Measurements from ENCODE around the gene WASHC1.
"Not testable (repeated sequence)": the region's sequence is repeated elsewhere in the genome, so short reads cannot be mapped to it uniquely, and the experiment has no call there.

Gene WASHC1

GRCh38 chr9:29356-29755 is at the start of gene WASHC1:
TSS of gene WASHC1 (minus strand) at chr9:29456. CDS start at chr9:24999, 4,457 bp downstream.
- H3K27me3 ChIP-seq (ENCODE audit: control insufficient read depth in 1 of 2, insufficient read depth in 2 of 2, low read length in 2 of 2); H3K9ac ChIP-seq (ENCODE audit: low read length); H3K4me1 ChIP-seq (ENCODE audit: insufficient read depth, low read length); H3K27ac ChIP-seq (ENCODE audit: low read depth, low read length); H3K9me3 ChIP-seq (ENCODE audit: low read length); H3K36me3 ChIP-seq (ENCODE audit: insufficient read depth, low read length); H3K4me3 ChIP-seq (ENCODE audit: low read depth in 1 of 2, low read length in 2 of 2): not testable (repeated sequence)

- H3K9me3 ChIP-seq (ENCODE audit: low read length); H3K27ac ChIP-seq (ENCODE audit: low read depth, low read length); H3K9ac ChIP-seq (ENCODE audit: low read length); H3K36me3 ChIP-seq (ENCODE audit: insufficient read depth, low read length); H3K4me1 ChIP-seq (ENCODE audit: insufficient read depth, low read length); H3K4me3 ChIP-seq (ENCODE audit: low read depth in 1 of 2, low read length in 2 of 2); H3K27me3 ChIP-seq (ENCODE audit: control insufficient read depth in 1 of 2, insufficient read depth in 2 of 2, low read length in 2 of 2): not testable (repeated sequence)
Observed at GRCh38 chr9:78333-78732, 49.1 kb upstream of the WASHC1 start.

GRCh38 chr9:76389-76788 is 47.1 kb upstream of the WASHC1 start:
- not testable (repeated sequence) for H3K36me3 ChIP-seq (ENCODE audit: insufficient read depth, low read length); H3K27ac ChIP-seq (ENCODE audit: low read depth, low read length); H3K4me3 ChIP-seq (ENCODE audit: low read depth in 1 of 2, low read length in 2 of 2); H3K9ac ChIP-seq (ENCODE audit: low read length); H3K9me3 ChIP-seq (ENCODE audit: low read length); H3K4me1 ChIP-seq (ENCODE audit: insufficient read depth, low read length); H3K27me3 ChIP-seq (ENCODE audit: control insufficient read depth in 1 of 2, insufficient read depth in 2 of 2, low read length in 2 of 2)

- not testable (repeated sequence) for H3K27ac ChIP-seq (ENCODE audit: low read depth, low read length); H3K27me3 ChIP-seq (ENCODE audit: control insufficient read depth in 1 of 2, insufficient read depth in 2 of 2, low read length in 2 of 2); H3K9me3 ChIP-seq (ENCODE audit: low read length); H3K9ac ChIP-seq (ENCODE audit: low read length); H3K4me3 ChIP-seq (ENCODE audit: low read depth in 1 of 2, low read length in 2 of 2); H3K36me3 ChIP-seq (ENCODE audit: insufficient read depth, low read length); H3K4me1 ChIP-seq (ENCODE audit: insufficient read depth, low read length)
Observed at GRCh38 chr9:73900-74525, 44.8 kb upstream of the WASHC1 start.

- H3K36me3 ChIP-seq (ENCODE audit: insufficient read depth, low read length); H3K4me3 ChIP-seq (ENCODE audit: low read depth in 1 of 2, low read length in 2 of 2); H3K27me3 ChIP-seq (ENCODE audit: control insufficient read depth in 1 of 2, insufficient read depth in 2 of 2, low read length in 2 of 2); H3K4me1 ChIP-seq (ENCODE audit: insufficient read depth, low read length); H3K27ac ChIP-seq (ENCODE audit: low read depth, low read length); H3K9me3 ChIP-seq (ENCODE audit: low read length); H3K9ac ChIP-seq (ENCODE audit: low read length): not testable (repeated sequence)
Observed at GRCh38 chr9:73076-73899, 44.0 kb upstream of the WASHC1 start.

- not testable (repeated sequence) for H3K4me3 ChIP-seq (ENCODE audit: low read depth in 1 of 2, low read length in 2 of 2); H3K27me3 ChIP-seq (ENCODE audit: control insufficient read depth in 1 of 2, insufficient read depth in 2 of 2, low read length in 2 of 2); H3K9ac ChIP-seq (ENCODE audit: low read length); H3K36me3 ChIP-seq (ENCODE audit: insufficient read depth, low read length); H3K9me3 ChIP-seq (ENCODE audit: low read length); H3K27ac ChIP-seq (ENCODE audit: low read depth, low read length); H3K4me1 ChIP-seq (ENCODE audit: insufficient read depth, low read length)
Observed at GRCh38 chr9:63031-63629, 33.9 kb upstream of the WASHC1 start.

GRCh38 chr9:52678-53077 is 23.4 kb upstream of the WASHC1 start:
- H3K27me3 ChIP-seq (ENCODE audit: control insufficient read depth in 1 of 2, insufficient read depth in 2 of 2, low read length in 2 of 2); H3K36me3 ChIP-seq (ENCODE audit: insufficient read depth, low read length); H3K9ac ChIP-seq (ENCODE audit: low read length); H3K27ac ChIP-seq (ENCODE audit: low read depth, low read length); H3K4me3 ChIP-seq (ENCODE audit: low read depth in 1 of 2, low read length in 2 of 2); H3K9me3 ChIP-seq (ENCODE audit: low read length); H3K4me1 ChIP-seq (ENCODE audit: insufficient read depth, low read length): not testable (repeated sequence)

- H3K4me3 ChIP-seq (ENCODE audit: low read depth in 1 of 2, low read length in 2 of 2); H3K9ac ChIP-seq (ENCODE audit: low read length): not testable (repeated sequence)
Observed at GRCh38 chr9:48190-48842, 19.1 kb upstream of the WASHC1 start.

GRCh38 chr9:46639-47271 is 17.5 kb upstream of the WASHC1 start:
- not testable (repeated sequence) for H3K4me3 ChIP-seq (ENCODE audit: low read depth in 1 of 2, low read length in 2 of 2); H3K9me3 ChIP-seq (ENCODE audit: low read length); H3K36me3 ChIP-seq (ENCODE audit: insufficient read depth, low read length); H3K9ac ChIP-seq (ENCODE audit: low read length); H3K27me3 ChIP-seq (ENCODE audit: control insufficient read depth in 1 of 2, insufficient read depth in 2 of 2, low read length in 2 of 2); H3K27ac ChIP-seq (ENCODE audit: low read depth, low read length); H3K4me1 ChIP-seq (ENCODE audit: insufficient read depth, low read length)

More at GRCh38 chr9:48190-48842, 19.1 kb upstream of the WASHC1 start:
- H3K4me1 ChIP-seq (ENCODE audit: insufficient read depth, low read length); H3K27me3 ChIP-seq (ENCODE audit: control insufficient read depth in 1 of 2, insufficient read depth in 2 of 2, low read length in 2 of 2); H3K27ac ChIP-seq (ENCODE audit: low read depth, low read length); H3K9me3 ChIP-seq (ENCODE audit: low read length); H3K36me3 ChIP-seq (ENCODE audit: insufficient read depth, low read length): not testable (repeated sequence)

GRCh38 chr9:46164-46563 is 16.9 kb upstream of the WASHC1 start:
- not testable (repeated sequence) for H3K4me1 ChIP-seq (ENCODE audit: insufficient read depth, low read length); H3K27me3 ChIP-seq (ENCODE audit: control insufficient read depth in 1 of 2, insufficient read depth in 2 of 2, low read length in 2 of 2); H3K9ac ChIP-seq (ENCODE audit: low read length); H3K4me3 ChIP-seq (ENCODE audit: low read depth in 1 of 2, low read length in 2 of 2); H3K27ac ChIP-seq (ENCODE audit: low read depth, low read length); H3K36me3 ChIP-seq (ENCODE audit: insufficient read depth, low read length); H3K9me3 ChIP-seq (ENCODE audit: low read length)

GRCh38 chr9:45180-45878 is 16.1 kb upstream of the WASHC1 start:
- H3K4me1 ChIP-seq (ENCODE audit: insufficient read depth, low read length); H3K27me3 ChIP-seq (ENCODE audit: control insufficient read depth in 1 of 2, insufficient read depth in 2 of 2, low read length in 2 of 2); H3K27ac ChIP-seq (ENCODE audit: low read depth, low read length); H3K9me3 ChIP-seq (ENCODE audit: low read length); H3K4me3 ChIP-seq (ENCODE audit: low read depth in 1 of 2, low read length in 2 of 2); H3K9ac ChIP-seq (ENCODE audit: low read length); H3K36me3 ChIP-seq (ENCODE audit: insufficient read depth, low read length): not testable (repeated sequence)

Measured in muscle layer of colon (tissue), 2 donors.